ENCODE results near the gene DDX59.

DNA sequence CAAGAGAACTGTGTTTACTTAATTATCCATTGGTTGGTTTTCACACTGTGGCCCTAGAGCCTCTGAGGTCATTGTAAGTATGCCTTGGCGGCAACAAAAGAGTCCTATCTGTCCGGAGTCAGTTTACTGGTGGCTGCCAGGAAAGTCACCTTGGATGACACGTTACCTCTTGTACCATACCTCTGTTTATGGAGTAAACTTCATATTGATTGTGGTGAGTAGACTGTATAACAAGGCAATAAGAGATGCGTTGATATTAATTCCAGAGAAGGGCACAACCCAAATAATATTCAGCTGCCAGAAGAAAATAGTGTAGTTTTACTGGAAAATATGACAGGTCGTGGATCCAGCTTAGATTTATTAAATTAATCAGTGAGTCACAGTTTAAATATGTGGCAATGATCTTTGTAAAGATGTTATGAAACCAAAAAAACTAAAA, 28.7 kb downstream of the DDX59 start:
- TF ChIP-seq, protein P1, sequence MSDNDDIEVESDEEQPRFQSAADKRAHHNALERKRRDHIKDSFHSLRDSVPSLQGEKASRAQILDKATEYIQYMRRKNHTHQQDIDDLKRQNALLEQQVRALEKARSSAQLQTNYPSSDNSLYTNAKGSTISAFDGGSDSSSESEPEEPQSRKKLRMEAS (IDR thresholded peaks at IDR 0.05): no peak
- TF ChIP-seq USF1 (IDR thresholded peaks at IDR 0.05): no peak
- TF ChIP-seq RAD21 (IDR thresholded peaks at IDR 0.05; ENCODE audit: low read depth): no peak
- no peak for TF ChIP-seq EGR1 (IDR thresholded peaks at IDR 0.05)
- TF ChIP-seq YY1 (IDR thresholded peaks at IDR 0.05; ENCODE audit: low read depth): no peak
- TF ChIP-seq EP300 (IDR thresholded peaks at IDR 0.05; ENCODE audit: borderline replicate concordance): no peak
- no peak for TF ChIP-seq FOXM1 (IDR thresholded peaks at IDR 0.05; ENCODE audit: borderline replicate concordance, low read depth)
